HG03521 (cell line): Measurements from ENCODE around the gene NRGN.

Experiments used
- ATAC-seq: cut with Tn5 transposase; IDR thresholded peaks from one replicate; pipeline ENCODE4 v1.9.1; 2021; ENCODE audit warnings: mild to moderate bottlenecking, moderate library complexity; ENCODE audit not compliant: unreplicated experiment

Gene NRGN

DNA sequence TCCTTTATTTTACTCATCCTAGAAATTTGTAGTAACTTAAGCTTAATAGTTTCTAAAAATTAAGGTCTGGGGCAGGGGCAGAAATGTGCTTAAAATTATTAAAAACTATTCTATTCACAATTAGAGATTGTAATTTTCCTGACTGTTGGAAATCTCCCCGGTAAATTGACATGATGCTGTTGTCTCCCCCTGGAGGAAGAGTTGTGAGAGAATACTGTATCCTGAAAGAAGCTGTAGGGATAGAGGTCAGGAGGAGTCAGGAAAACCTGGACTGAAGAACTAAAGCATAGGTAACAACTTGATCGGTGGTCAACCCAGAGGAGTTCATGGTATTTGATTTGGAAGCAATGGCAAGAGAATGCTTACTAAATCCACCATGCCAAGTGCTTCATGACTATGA, 38.5 kb downstream of the NRGN start:
- ATAC-seq: no peak

DNA sequence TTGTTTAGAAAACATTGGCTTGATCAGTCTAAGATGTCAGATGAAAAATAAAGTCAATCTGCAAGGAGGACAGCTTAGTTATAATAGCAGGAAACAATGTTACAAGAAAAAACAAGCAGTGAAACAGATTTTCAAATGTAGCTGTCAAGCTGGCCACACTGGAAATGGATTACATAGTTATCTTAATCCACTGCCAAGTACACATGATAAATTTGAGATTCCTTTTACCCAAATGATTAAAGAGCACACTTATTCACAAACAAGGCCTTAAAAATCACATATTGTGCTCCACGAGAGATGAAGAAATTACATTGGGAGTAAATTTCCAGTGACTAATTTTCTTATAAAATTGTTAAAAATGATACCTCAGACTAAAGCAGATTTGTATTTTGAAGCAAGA, 39.8 kb downstream of the NRGN start:
- no peak for ATAC-seq

DNA sequence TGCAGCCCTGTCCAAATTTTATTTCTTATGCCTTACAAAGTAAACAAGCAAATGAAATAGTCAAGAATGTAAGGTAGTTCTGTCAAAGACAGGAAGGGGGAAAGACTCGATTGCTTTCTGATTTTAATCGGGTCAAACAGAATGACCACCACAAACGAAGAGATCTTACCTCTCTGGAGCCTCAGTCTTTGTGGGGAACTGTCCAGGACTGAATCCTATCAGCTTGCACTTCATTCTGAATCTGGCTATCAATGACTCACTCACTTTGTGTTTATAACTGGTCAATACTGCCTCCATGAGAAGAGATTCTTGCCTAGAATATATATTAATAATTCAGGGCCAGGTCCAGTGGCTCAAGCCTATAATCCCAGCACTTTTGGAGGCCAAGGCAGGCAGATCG, 43.3 kb downstream of the NRGN start:
- no peak for ATAC-seq

DNA sequence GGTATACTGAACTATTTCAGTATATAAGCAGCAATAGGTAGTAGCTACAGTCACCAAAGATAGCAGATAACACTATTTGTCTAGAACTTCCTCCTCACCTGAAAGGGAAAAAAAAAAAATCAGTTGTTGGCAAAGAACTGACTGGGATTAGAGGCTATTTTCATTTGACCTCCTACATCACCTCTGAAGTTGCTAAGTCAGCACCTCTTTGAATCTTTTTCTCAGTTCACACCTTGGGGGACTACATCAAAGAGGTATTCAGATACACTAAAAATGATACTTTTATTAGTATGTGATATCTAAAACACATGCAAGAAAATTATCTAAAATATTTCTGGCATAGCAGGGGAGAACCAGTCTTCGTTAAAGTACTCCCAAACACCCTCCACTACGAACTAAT, 44.3 kb downstream of the NRGN start:
- ATAC-seq: no peak

DNA sequence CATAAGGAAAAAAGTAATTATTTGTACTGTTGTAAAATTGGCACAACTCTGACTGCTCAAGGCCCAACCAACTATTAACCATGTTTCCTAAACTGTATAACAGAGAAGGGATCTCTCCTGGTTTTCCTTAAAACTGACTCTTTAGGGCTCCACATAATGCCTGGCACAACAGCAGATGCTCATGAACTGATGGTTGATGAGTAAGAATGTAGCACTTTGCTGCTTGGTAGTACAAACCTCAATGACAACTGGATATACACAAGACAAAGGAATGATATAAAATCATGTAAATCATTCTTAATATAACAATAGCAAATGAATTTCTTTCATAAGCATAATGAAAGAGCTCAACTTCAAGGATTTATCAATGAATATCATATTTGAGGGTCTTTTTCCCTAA, 48.8 kb downstream of the NRGN start:
- no peak for ATAC-seq

DNA sequence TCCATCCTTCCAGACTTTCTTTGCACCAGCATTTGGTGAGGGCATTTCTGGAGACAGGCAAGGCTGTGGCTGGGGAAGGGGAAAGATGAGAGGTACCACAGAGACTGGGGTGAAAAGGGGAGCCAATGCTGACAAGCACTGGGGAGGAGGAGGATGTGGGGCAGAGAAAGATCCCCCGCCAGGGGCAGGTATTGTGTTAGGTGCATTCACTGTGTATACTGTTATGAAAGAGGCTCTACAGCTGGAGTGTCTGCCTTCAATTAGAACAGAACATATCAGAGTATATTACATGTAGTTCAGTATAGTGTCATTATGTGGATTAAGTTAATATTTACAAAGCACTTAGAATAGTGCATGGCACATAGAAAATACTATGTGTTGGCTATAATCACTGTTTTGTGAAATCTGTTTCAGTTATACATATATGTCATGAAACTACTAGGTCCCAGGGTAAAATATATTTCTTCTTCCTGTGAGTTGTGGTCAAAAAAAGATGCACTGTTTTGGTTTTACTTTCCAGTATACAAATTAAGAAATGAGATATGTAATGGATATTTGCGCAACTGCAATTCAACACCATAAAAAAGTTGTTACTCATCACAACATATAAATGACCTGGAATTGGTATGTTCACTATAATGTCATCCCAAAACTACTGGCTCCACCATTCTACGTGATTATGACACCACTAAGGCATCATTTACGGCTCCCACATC, 52.0 kb downstream of the NRGN start:
- peak; percentile 73 for ATAC-seq

DNA sequence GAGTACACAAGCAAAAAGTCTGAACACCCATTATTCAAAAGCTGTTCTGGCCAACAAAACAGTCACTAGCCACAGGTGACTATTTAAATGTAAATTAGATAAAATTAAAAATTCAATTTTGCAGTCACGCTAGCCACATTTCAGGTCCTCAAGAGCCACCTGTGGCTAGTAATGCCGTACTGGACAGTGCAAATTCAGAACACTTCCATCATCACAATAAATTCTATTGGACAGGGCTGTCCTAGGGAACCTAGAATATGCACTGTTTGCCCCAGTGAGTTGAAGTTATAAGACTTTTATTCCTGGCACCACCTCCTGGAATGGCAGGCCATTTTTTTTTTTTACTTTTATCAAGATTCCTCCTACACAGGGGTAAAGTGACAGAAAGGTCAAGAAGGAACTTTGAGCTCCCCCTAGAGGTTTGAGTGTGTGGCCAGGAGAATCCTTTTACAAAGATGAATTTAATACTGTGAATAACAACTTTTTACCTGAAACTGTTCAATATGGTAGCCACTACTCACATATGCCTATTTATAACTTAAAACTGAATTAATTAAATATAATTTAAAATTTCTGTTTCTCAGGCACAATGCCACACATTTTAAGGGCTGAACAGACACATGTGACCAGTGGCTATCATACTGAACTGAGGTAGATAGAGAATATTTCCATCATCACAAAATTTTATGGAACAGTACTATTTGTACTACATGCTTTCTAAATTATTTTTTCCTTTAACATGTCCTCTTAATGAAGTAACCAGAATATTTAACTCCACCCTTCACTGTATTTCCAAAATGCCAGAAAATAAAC, 53.9 kb downstream of the NRGN start:
- peak; percentile 58 for ATAC-seq

DNA sequence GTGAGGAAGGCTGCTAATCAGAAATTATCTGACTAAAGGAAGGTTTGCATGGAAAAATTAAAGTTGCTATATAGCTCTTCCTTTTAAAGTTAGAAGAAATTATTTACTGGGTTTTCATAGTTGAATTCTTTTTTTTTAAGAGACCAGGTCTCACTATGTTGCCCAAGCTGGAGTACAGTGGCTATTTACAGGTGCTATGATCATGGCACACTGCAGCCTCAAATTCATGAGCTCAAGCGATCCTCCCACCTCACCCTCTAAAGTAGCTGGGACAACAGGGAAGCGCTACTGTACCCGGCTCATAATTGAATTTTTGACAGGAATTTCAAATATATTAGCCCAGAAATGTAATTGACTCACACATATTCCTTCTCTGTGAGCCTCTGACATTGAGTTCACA, 56.6 kb downstream of the NRGN start:
- no peak for ATAC-seq
